Measurements from ENCODE around the gene XAGE1B. TPM values are rescaled to one million over a fixed set of nuclear protein-coding genes. Genes with fewer than 3 reads are reported as not detected.
A peak's percentile ranks its signal among the peaks of the same experiment; 100 is the strongest.
"Not testable (repeated sequence)": the region's sequence is repeated elsewhere in the genome, so short reads cannot be mapped to it uniquely, and the experiment has no call there.

The XAGE1B gene
- polyA plus RNA-seq, 3 donors = not detected

- H3K79me2 ChIP-seq (ENCODE audit: insufficient read depth, low read length) = no peaks in the 10 kb centered on the region
- H2AFZ ChIP-seq (ENCODE audit: insufficient read depth, low read depth, low read length, poor library complexity, severe bottlenecking) = no peak overlapping the region
- H3K4me3 Mint-ChIP-seq = no peak overlapping the region
- H3K27ac ChIP-seq (ENCODE audit: low read depth in 1 of 2, low read length in 2 of 2) = no peak overlapping the region
- no peak overlapping the region for H3K4me3 ChIP-seq (replicated peaks in 1 of 3; ENCODE audit: low read depth in 2 of 3, low read length in 3 of 3)
- H3K36me3 Mint-ChIP-seq = no peaks in the 10 kb centered on the region
- peaks cover 0 to 25% (median 5%) of the 10 kb centered on the region in 3 donors for H3K27me3 Mint-ChIP-seq (ENCODE audit: low read depth in 3 of 3)
- DNase-seq = no peak
- 100% methylated on average over 3 of the region's 21 CpGs for WGBS (ENCODE audit: insufficient coverage)
- H3K4me1 Mint-ChIP-seq = no peaks in the 10 kb centered on the region
- peaks cover 0 to 4% (median 0%) of the 10 kb centered on the region in 7 donors for H3K9me3 Mint-ChIP-seq
- no peaks in the 10 kb centered on the region for H3K36me3 ChIP-seq (replicated peaks in 1 of 2; ENCODE audit: control insufficient read depth in 1 of 2, insufficient read depth in 2 of 2, low read length in 2 of 2)
- TF ChIP-seq CTCF (IDR thresholded peaks at IDR 0.05) = no peak
- H3K9ac ChIP-seq (ENCODE audit: insufficient read depth, low read length, poor library complexity, severe bottlenecking) = no peak overlapping the region
- H3K27ac Mint-ChIP-seq = peak overlapping the region in 1 of 7 donors; percentile 3
- H3K4me2 ChIP-seq (replicated peaks; ENCODE audit: extremely low read depth, low read length, poor library complexity, severe bottlenecking) = no peak overlapping the region
- H3K4me1 ChIP-seq (ENCODE audit: control insufficient read depth in 1 of 2, insufficient read depth in 2 of 2, low read length in 2 of 2) = no peaks in the 10 kb centered on the region
- intact Hi-C loops (cut with micrococcal nuclease) = no loop called here
- H4K20me1 ChIP-seq (ENCODE audit: insufficient read depth, low read length) = no peaks in the 10 kb centered on the region
- H3K27me3 ChIP-seq (ENCODE audit: control insufficient read depth in 2 of 2, insufficient read depth in 2 of 2, low read length in 2 of 2) = no peaks in the 10 kb centered on the region
- H3K9me3 ChIP-seq (replicated peaks in 1 of 2; ENCODE audit: control insufficient read depth in 1 of 2, insufficient read depth in 1 of 2, low read length in 2 of 2) = no peaks in the 10 kb centered on the region
Observed at GRCh38 chrX:52544147-52544840, 27.4 kb upstream of the XAGE1B start.

- no peak for TF ChIP-seq CTCF (IDR thresholded peaks at IDR 0.05)
- no peaks in the 10 kb centered on the region for H3K9me3 ChIP-seq (replicated peaks in 1 of 2; ENCODE audit: control insufficient read depth in 1 of 2, insufficient read depth in 1 of 2, low read length in 2 of 2)
- Mint-ChIP-seq H3K36me3 (no peaks in the 10 kb centered on the region), H3K4me3 (no peak overlapping the region), H3K4me1 (no peaks in the 10 kb centered on the region), H3K9me3 (peaks cover 0 to 4% (median 0%) of the 10 kb centered on the region in 7 donors), H3K27ac (no peak overlapping the region), H3K27me3 (ENCODE audit: low read depth in 3 of 3) (peaks cover 0 to 23% (median 5%) of the 10 kb centered on the region in 3 donors)
- no peak overlapping the region for H3K4me2 ChIP-seq (replicated peaks; ENCODE audit: extremely low read depth, low read length, poor library complexity, severe bottlenecking)
- H3K79me2 ChIP-seq (ENCODE audit: insufficient read depth, low read length) = no peaks in the 10 kb centered on the region
- H3K9ac ChIP-seq (ENCODE audit: insufficient read depth, low read length, poor library complexity, severe bottlenecking) = no peak overlapping the region
- no peaks in the 10 kb centered on the region for H3K27me3 ChIP-seq (ENCODE audit: control insufficient read depth in 2 of 2, insufficient read depth in 2 of 2, low read length in 2 of 2)
- no peaks in the 10 kb centered on the region for H3K4me1 ChIP-seq (ENCODE audit: control insufficient read depth in 1 of 2, insufficient read depth in 2 of 2, low read length in 2 of 2)
- H3K36me3 ChIP-seq (replicated peaks in 1 of 2; ENCODE audit: control insufficient read depth in 1 of 2, insufficient read depth in 2 of 2, low read length in 2 of 2) = no peaks in the 10 kb centered on the region
- no peak overlapping the region for H3K4me3 ChIP-seq (replicated peaks in 1 of 3; ENCODE audit: low read depth in 2 of 3, low read length in 3 of 3)
- no peaks in the 10 kb centered on the region for H4K20me1 ChIP-seq (ENCODE audit: insufficient read depth, low read length)
- DNase-seq = no peak
- intact Hi-C loops (cut with micrococcal nuclease) = no loop called here
- no CpG with 5 or more reads among the region's 6 CpGs for WGBS (ENCODE audit: insufficient coverage)
- no peak overlapping the region for H2AFZ ChIP-seq (ENCODE audit: insufficient read depth, low read depth, low read length, poor library complexity, severe bottlenecking)
- H3K27ac ChIP-seq (ENCODE audit: low read depth in 1 of 2, low read length in 2 of 2) = no peak overlapping the region
Observed at GRCh38 chrX:52542311-52542710, 25.4 kb upstream of the XAGE1B start.

GRCh38 chrX:52541051-52541450, 24.2 kb upstream of the XAGE1B start:
- H3K27ac Mint-ChIP-seq; H3K4me3 ChIP-seq (replicated peaks in 1 of 3; ENCODE audit: low read depth in 2 of 3, low read length in 3 of 3); H3K4me3 Mint-ChIP-seq; H4K20me1 ChIP-seq (ENCODE audit: insufficient read depth, low read length); H2AFZ ChIP-seq (ENCODE audit: insufficient read depth, low read depth, low read length, poor library complexity, severe bottlenecking); H3K4me1 Mint-ChIP-seq; H3K9me3 ChIP-seq (replicated peaks in 1 of 2; ENCODE audit: control insufficient read depth in 1 of 2, insufficient read depth in 1 of 2, low read length in 2 of 2); H3K36me3 Mint-ChIP-seq; intact Hi-C loops (cut with micrococcal nuclease); H3K4me2 ChIP-seq (replicated peaks; ENCODE audit: extremely low read depth, low read length, poor library complexity, severe bottlenecking); H3K4me1 ChIP-seq (ENCODE audit: control insufficient read depth in 1 of 2, insufficient read depth in 2 of 2, low read length in 2 of 2); H3K79me2 ChIP-seq (ENCODE audit: insufficient read depth, low read length); H3K36me3 ChIP-seq (replicated peaks in 1 of 2; ENCODE audit: control insufficient read depth in 1 of 2, insufficient read depth in 2 of 2, low read length in 2 of 2); H3K27ac ChIP-seq (ENCODE audit: low read depth in 1 of 2, low read length in 2 of 2); H3K9me3 Mint-ChIP-seq; H3K9ac ChIP-seq (ENCODE audit: insufficient read depth, low read length, poor library complexity, severe bottlenecking); DNase-seq; H3K27me3 ChIP-seq (ENCODE audit: control insufficient read depth in 2 of 2, insufficient read depth in 2 of 2, low read length in 2 of 2): not testable (repeated sequence)
- 100% methylated on average over 1 of the region's 4 CpGs for WGBS (ENCODE audit: insufficient coverage)
- peaks cover 0 to 23% (median 5%) of the 10 kb centered on the region in 3 donors for H3K27me3 Mint-ChIP-seq (ENCODE audit: low read depth in 3 of 3)
